ENCODE results near the gene MEF2D.

Gene MEF2D

DNA sequence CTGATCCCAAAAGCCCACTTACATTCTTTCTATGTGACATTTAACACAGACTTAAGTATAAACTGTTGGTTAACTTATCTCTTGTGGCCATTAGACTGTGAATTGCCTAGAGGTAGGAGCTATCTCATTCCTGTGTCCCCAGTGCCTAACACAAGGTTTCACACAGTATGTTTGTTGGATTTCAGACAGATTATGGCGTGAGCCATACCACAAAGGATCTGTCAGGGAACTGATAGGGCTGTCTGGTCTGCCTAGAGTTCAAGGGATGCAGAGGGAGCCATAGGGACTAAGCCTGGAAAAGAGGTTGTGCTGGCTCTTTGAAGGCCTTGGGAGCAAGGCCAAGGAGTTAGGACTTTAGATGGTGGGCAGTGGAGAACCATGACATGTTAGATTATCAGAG is 40.0 kb downstream of the MEF2D start:
- H3K4me3 ChIP-seq (ENCODE audit: low read length in 2 of 2), result no peak overlapping the region

DNA sequence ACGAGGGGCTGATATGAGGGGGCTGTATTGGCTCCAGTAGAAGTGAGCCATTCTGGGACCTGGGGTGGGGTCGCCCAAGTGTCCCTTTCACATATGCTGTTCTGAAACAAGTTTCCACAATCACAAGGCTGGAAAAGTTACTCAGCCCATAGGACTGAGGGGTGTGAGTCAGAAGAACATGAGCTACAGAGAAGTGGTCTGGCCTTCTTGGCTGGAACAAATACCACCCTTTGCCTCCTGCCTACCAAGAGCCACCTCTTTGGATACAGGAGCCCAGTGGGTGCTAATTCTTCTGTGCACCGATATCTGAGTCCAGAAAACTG is 42.4 kb downstream of the MEF2D start:
- Histone ChIP-seq H2BK12ac (ENCODE audit: low read length) (no peak overlapping the region), H4K91ac (ENCODE audit: low read depth, low read length, poor library complexity) (no peak overlapping the region), H3K4me1 (ENCODE audit: control insufficient read depth in 2 of 2, insufficient read depth in 1 of 2, low read depth in 1 of 2, low read length in 2 of 2) (peaks cover 3 to 4% of the 10 kb centered on the region in 2 donors), H3K18ac (ENCODE audit: low read length) (no peak overlapping the region), H4K8ac (ENCODE audit: low read depth, low read length) (no peak overlapping the region), H3K9ac (ENCODE audit: low read depth, low read length, poor library complexity) (no peak overlapping the region), H3K27ac (replicated peaks; ENCODE audit: low read length) (no peak overlapping the region), H3K9me3 (replicated peaks in 1 of 2; ENCODE audit: control insufficient read depth in 2 of 2, insufficient read depth in 1 of 2, low read depth in 1 of 2, low read length in 2 of 2) (no peaks in the 10 kb centered on the region), H2AK5ac (ENCODE audit: low read depth, low read length) (no peak overlapping the region), H3K27me3 (ENCODE audit: control insufficient read depth in 3 of 3, insufficient read depth in 3 of 3, low read depth in 1 of 3, low read length in 3 of 3) (no peaks in the 10 kb centered on the region), H3K23ac (ENCODE audit: low read depth, low read length, poor library complexity) (no peak overlapping the region), H2AFZ (ENCODE audit: low read length) (no peak overlapping the region), H3K4ac (ENCODE audit: low read length) (no peak overlapping the region), H3K14ac (ENCODE audit: low read length) (no peak overlapping the region), H2BK5ac (ENCODE audit: low read length) (no peak overlapping the region), H3K36me3 (replicated peaks in 1 of 2; ENCODE audit: control insufficient read depth in 2 of 2, insufficient read depth in 2 of 2, low read length in 2 of 2) (no peaks in the 10 kb centered on the region), H3K4me2 (ENCODE audit: insufficient read depth, low read length, poor library complexity, severe bottlenecking) (no peak overlapping the region), H2BK15ac (ENCODE audit: low read length) (no peak overlapping the region), H3K79me1 (ENCODE audit: low read depth, low read length) (no peaks in the 10 kb centered on the region), H3K4me3 (ENCODE audit: low read length in 2 of 2) (no peak overlapping the region), H2BK120ac (ENCODE audit: low read depth, low read length) (no peak overlapping the region)
- no peak for DNase-seq (ENCODE audit: low spot score)
- no CpG with 5 or more reads among the region's 3 CpGs for WGBS, 2 donors (ENCODE audit: extremely low coverage in 2 of 2, insufficient read length in 2 of 2, insufficient replicate concordance in 1 of 2)

More for the DNA sequence above, 40.0 kb downstream of the MEF2D start:
- H2AK5ac ChIP-seq (ENCODE audit: low read depth, low read length), result no peak overlapping the region
- H3K4me2 ChIP-seq (ENCODE audit: insufficient read depth, low read length, poor library complexity, severe bottlenecking), result no peak overlapping the region
- DNase-seq (ENCODE audit: low spot score), result no peak
- H3K36me3 ChIP-seq (replicated peaks in 1 of 2; ENCODE audit: control insufficient read depth in 2 of 2, insufficient read depth in 2 of 2, low read length in 2 of 2), result no peaks in the 10 kb centered on the region
- peaks cover 4 to 5% of the 10 kb centered on the region in 2 donors for H3K4me1 ChIP-seq (ENCODE audit: control insufficient read depth in 2 of 2, insufficient read depth in 1 of 2, low read depth in 1 of 2, low read length in 2 of 2)
- H2BK5ac ChIP-seq (ENCODE audit: low read length), result no peak overlapping the region
- peaks cover 2% of the 10 kb centered on the region for H3K79me1 ChIP-seq (ENCODE audit: low read depth, low read length)
- H3K14ac ChIP-seq (ENCODE audit: low read length), result no peak overlapping the region
- no peak overlapping the region for H2BK120ac ChIP-seq (ENCODE audit: low read depth, low read length)
- H3K9me3 ChIP-seq (replicated peaks in 1 of 2; ENCODE audit: control insufficient read depth in 2 of 2, insufficient read depth in 1 of 2, low read depth in 1 of 2, low read length in 2 of 2), result no peaks in the 10 kb centered on the region
- H2BK15ac ChIP-seq (ENCODE audit: low read length), result no peak overlapping the region
- H3K27ac ChIP-seq (replicated peaks; ENCODE audit: low read length), result no peak overlapping the region
- H3K27me3 ChIP-seq (ENCODE audit: control insufficient read depth in 3 of 3, insufficient read depth in 3 of 3, low read depth in 1 of 3, low read length in 3 of 3), result no peaks in the 10 kb centered on the region
- H3K18ac ChIP-seq (ENCODE audit: low read length), result no peak overlapping the region
- H3K9ac ChIP-seq (ENCODE audit: low read depth, low read length, poor library complexity), result no peak overlapping the region
- no peak overlapping the region for H2AFZ ChIP-seq (ENCODE audit: low read length)
- H2BK12ac ChIP-seq (ENCODE audit: low read length), result no peak overlapping the region
- WGBS, 2 donors (ENCODE audit: extremely low coverage in 2 of 2, insufficient read length in 2 of 2, insufficient replicate concordance in 1 of 2), result no CpG with 5 or more reads among the region's 1 CpG
- no peak overlapping the region for H4K91ac ChIP-seq (ENCODE audit: low read depth, low read length, poor library complexity)
- H3K4ac ChIP-seq (ENCODE audit: low read length), result no peak overlapping the region
- no peak overlapping the region for H4K8ac ChIP-seq (ENCODE audit: low read depth, low read length)
- H3K23ac ChIP-seq (ENCODE audit: low read depth, low read length, poor library complexity), result no peak overlapping the region

DNA sequence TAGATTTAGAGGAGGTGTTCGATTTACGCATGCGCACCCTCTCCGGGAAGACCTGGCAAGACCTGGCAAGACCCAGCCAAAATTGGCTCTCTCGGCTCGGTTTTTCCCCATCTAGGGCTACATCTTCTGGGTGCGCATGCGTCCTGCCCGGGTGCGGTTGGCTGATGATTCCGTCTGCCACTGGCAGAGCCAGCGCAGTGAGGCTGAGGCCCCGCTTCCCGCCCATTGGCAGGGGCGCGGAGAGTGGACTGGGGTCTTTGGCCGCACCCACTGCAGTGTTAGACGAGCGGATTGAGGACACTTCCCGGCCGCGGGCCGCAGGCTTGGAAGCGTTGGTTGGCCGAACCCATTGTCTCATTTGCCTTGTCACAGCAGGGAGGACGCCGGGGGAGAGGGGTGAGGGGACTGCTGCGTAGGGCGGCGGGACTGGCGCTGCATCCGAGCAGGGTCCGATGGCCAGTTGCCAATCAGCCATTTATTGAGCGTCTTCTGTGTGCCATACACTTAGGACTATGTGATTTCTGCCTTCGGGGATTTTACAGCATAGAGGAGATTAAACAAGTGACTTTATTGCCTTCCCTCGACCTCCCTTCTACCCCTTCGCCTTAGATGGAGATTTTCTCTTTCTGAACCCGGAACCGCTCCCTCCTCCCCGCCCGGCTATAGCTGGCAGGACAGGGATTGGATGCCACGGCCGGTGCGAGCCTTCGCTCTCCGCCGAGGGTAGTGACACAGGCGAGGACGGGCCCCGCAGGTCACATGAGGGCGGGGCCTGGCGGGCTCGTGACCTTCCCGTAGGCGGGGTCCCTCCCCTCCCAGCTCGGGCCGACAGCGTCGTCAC is 43.7 kb downstream of the MEF2D start:
- Histone ChIP-seq H2BK15ac (ENCODE audit: low read length) (peak overlapping the region; percentile 77), H4K91ac (ENCODE audit: low read depth, low read length, poor library complexity) (no peak overlapping the region), H2AFZ (ENCODE audit: low read length) (peak overlapping the region; percentile 93), H3K4me3 (ENCODE audit: low read length in 2 of 2) (peak overlapping the region; percentile 57 to 83), H3K9ac (ENCODE audit: low read depth, low read length, poor library complexity) (peak overlapping the region; percentile 90), H3K4me2 (ENCODE audit: insufficient read depth, low read length, poor library complexity, severe bottlenecking) (peak overlapping the region; percentile 99), H3K9me3 (replicated peaks in 1 of 2; ENCODE audit: control insufficient read depth in 2 of 2, insufficient read depth in 1 of 2, low read depth in 1 of 2, low read length in 2 of 2) (no peaks in the 10 kb centered on the region), H3K79me1 (ENCODE audit: low read depth, low read length) (no peaks in the 10 kb centered on the region), H3K27me3 (ENCODE audit: control insufficient read depth in 3 of 3, insufficient read depth in 3 of 3, low read depth in 1 of 3, low read length in 3 of 3) (no peaks in the 10 kb centered on the region), H4K8ac (ENCODE audit: low read depth, low read length) (no peak overlapping the region), H3K14ac (ENCODE audit: low read length) (peak overlapping the region; percentile 92), H3K4ac (ENCODE audit: low read length) (no peak overlapping the region), H3K18ac (ENCODE audit: low read length) (peak overlapping the region; percentile 98), H3K36me3 (replicated peaks in 1 of 2; ENCODE audit: control insufficient read depth in 2 of 2, insufficient read depth in 2 of 2, low read length in 2 of 2) (no peaks in the 10 kb centered on the region), H2BK5ac (ENCODE audit: low read length) (peak overlapping the region; percentile 88), H3K4me1 (ENCODE audit: control insufficient read depth in 2 of 2, insufficient read depth in 1 of 2, low read depth in 1 of 2, low read length in 2 of 2) (peaks cover 4 to 5% of the 10 kb centered on the region in 2 donors), H3K27ac (replicated peaks; ENCODE audit: low read length) (peak overlapping the region; percentile 96), H2BK12ac (ENCODE audit: low read length) (peak overlapping the region; percentile 43), H3K23ac (ENCODE audit: low read depth, low read length, poor library complexity) (peak overlapping the region; percentile 86), H2AK5ac (ENCODE audit: low read depth, low read length) (no peak overlapping the region), H2BK120ac (ENCODE audit: low read depth, low read length) (no peak overlapping the region)
- WGBS, 2 donors (ENCODE audit: extremely low coverage in 2 of 2, insufficient read length in 2 of 2, insufficient replicate concordance in 1 of 2), result no CpG with 5 or more reads among the region's 59 CpGs
- DNase-seq (ENCODE audit: low spot score), result peak; percentile 96

DNA sequence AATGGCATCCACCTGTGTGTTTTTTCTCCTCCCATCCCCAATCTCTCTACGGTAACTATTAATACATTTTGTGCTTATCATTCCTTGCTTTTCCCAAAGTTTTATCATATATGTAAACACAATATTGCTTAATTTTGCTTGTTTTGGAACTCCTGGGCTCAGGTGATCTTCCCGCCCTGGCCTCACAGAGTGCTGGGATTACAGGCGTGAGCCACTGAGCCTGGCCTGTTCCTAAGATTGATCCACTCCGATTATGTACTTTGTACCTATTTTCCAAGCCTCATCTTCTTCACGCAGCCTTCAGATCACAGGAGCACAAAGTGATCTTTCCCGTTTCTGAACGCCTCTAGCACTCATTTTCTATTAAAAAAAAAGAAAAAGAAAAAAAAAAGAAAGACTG is 45.2 kb downstream of the MEF2D start:
- no peak for DNase-seq (ENCODE audit: low spot score)
- no peaks in the 10 kb centered on the region for H3K9me3 ChIP-seq (replicated peaks in 1 of 2; ENCODE audit: control insufficient read depth in 2 of 2, insufficient read depth in 1 of 2, low read depth in 1 of 2, low read length in 2 of 2)
- no peak overlapping the region for H2AFZ ChIP-seq (ENCODE audit: low read length)
- H3K18ac ChIP-seq (ENCODE audit: low read length), result no peak overlapping the region
- no peak overlapping the region for H3K4me3 ChIP-seq (ENCODE audit: low read length in 2 of 2)
- no peak overlapping the region for H3K23ac ChIP-seq (ENCODE audit: low read depth, low read length, poor library complexity)
- H3K9ac ChIP-seq (ENCODE audit: low read depth, low read length, poor library complexity), result no peak overlapping the region
- no peak overlapping the region for H3K4ac ChIP-seq (ENCODE audit: low read length)
- H2BK120ac ChIP-seq (ENCODE audit: low read depth, low read length), result no peak overlapping the region
- H2BK5ac ChIP-seq (ENCODE audit: low read length), result no peak overlapping the region
- H3K4me1 ChIP-seq (ENCODE audit: control insufficient read depth in 2 of 2, insufficient read depth in 1 of 2, low read depth in 1 of 2, low read length in 2 of 2), result peaks cover 4 to 5% of the 10 kb centered on the region in 2 donors
- no peaks in the 10 kb centered on the region for H3K36me3 ChIP-seq (replicated peaks in 1 of 2; ENCODE audit: control insufficient read depth in 2 of 2, insufficient read depth in 2 of 2, low read length in 2 of 2)
- no peak overlapping the region for H3K4me2 ChIP-seq (ENCODE audit: insufficient read depth, low read length, poor library complexity, severe bottlenecking)
- H3K27me3 ChIP-seq (ENCODE audit: control insufficient read depth in 3 of 3, insufficient read depth in 3 of 3, low read depth in 1 of 3, low read length in 3 of 3), result peaks cover 0 to 13% (median 2%) of the 10 kb centered on the region in 3 experiments
- no peak overlapping the region for H4K8ac ChIP-seq (ENCODE audit: low read depth, low read length)
- H3K14ac ChIP-seq (ENCODE audit: low read length), result no peak overlapping the region
- H2AK5ac ChIP-seq (ENCODE audit: low read depth, low read length), result no peak overlapping the region
- H3K27ac ChIP-seq (replicated peaks; ENCODE audit: low read length), result no peak overlapping the region
- no peaks in the 10 kb centered on the region for H3K79me1 ChIP-seq (ENCODE audit: low read depth, low read length)
- WGBS, 2 donors (ENCODE audit: extremely low coverage in 2 of 2, insufficient read length in 2 of 2, insufficient replicate concordance in 1 of 2), result no CpG with 5 or more reads among the region's 7 CpGs
- H4K91ac ChIP-seq (ENCODE audit: low read depth, low read length, poor library complexity), result no peak overlapping the region
- no peak overlapping the region for H2BK12ac ChIP-seq (ENCODE audit: low read length)
- no peak overlapping the region for H2BK15ac ChIP-seq (ENCODE audit: low read length)

Measured in neuronal stem cell (in vitro differentiated cells).